ENCODE data around the gene TPPP.

DNA sequence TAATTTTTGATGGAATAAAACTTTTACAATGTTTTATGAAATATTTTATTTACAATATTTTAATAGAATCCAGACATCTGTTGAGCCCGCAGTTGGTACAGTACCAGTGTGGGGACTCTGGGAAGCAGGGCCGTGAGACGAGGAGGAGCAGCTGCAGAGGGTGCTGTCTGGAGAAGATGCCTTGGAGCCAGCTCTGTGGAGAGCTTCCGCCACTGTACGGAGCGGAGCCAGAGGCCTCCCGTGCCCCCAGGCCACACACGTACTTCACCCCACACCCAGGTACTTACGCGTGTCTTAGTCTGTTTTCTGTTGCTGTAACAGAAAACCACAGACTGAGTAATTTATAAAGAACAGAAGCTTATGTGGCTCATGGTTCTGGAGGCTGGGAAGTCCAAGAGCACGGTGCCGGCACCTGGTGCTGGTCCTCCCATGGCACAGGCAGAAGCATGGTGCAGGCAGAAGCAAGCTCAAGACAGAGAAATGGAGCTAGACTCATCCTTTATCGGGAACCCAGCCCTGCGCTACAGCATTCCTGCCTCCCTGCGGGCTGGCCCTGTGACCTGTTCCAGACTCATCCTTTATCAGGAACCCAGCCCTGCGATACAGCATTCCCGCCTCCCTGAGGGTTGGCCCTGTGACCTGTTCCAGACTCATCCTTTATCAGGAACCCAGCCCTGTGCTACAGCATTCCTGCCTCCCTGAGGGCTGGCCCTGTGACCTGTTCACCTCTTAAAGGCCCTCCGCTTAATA, 57.7 kb downstream of the TPPP start:
- TF ChIP-seq CTCF (IDR thresholded peaks at IDR 0.05) (no peak), EP300 (IDR thresholded peaks at IDR 0.05) (no peak), POLR2A (IDR thresholded peaks at IDR 0.05) (no peak)
